DND-41 (cell line): ENCODE results near the gene EIF3J.

Experiments used
- EZH2 ChIP-seq: IDR thresholded peaks from 3 replicates; pipeline ENCODE4 v1.6.1; 2012; ENCODE audit warnings: borderline replicate concordance, low read depth, mild to moderate bottlenecking, moderate library complexity, low read length, inconsistent platforms; ENCODE audit not compliant: severe bottlenecking
- TF ChIP-seq, protein P1 (sequence below): IDR thresholded peaks from 2 replicates; pipeline ENCODE4 v1.5.1; 2012; ENCODE audit warnings: borderline replicate concordance, low read length, moderate library complexity, mild to moderate bottlenecking; ENCODE audit not compliant: poor library complexity, severe bottlenecking; ENCODE audit errors: extremely low read depth

DNA sequence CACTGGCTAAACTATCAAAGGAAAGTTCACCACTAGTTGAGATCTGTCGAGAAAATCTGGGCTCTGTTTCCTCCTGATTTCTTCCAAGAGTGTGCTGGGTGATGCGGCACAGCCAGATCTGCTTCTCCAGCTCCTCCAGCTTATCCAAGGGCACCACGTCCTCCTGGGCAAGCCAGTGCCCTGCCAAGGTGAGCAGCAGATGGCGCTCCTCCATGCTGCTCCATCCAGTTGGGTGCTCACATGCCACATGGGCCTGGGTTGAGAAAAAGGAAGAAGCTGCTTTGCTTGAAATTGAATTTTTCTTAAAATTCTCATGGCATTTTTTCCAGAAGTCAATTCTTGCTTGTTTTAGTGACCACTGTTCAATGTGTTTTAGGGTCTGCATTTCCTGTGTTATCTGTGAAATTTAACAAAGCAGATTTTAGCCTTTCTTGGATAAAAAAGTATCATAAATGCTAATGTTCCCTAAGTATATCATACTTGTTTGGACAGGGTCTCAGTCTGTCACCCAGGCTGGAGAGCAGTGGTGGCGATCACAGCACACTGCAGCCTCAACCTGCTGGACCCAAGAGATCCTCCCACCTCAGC is 47.3 kb downstream of the EIF3J start:
- TF ChIP-seq, protein P1, sequence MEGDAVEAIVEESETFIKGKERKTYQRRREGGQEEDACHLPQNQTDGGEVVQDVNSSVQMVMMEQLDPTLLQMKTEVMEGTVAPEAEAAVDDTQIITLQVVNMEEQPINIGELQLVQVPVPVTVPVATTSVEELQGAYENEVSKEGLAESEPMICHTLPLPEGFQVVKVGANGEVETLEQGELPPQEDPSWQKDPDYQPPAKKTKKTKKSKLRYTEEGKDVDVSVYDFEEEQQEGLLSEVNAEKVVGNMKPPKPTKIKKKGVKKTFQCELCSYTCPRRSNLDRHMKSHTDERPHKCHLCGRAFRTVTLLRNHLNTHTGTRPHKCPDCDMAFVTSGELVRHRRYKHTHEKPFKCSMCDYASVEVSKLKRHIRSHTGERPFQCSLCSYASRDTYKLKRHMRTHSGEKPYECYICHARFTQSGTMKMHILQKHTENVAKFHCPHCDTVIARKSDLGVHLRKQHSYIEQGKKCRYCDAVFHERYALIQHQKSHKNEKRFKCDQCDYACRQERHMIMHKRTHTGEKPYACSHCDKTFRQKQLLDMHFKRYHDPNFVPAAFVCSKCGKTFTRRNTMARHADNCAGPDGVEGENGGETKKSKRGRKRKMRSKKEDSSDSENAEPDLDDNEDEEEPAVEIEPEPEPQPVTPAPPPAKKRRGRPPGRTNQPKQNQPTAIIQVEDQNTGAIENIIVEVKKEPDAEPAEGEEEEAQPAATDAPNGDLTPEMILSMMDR, result peak; percentile 74
- no peak for TF ChIP-seq EZH2
